IMR-90 (cell line): Measurements from ENCODE around the gene PRTG. TPM values are rescaled to one million over a fixed set of nuclear protein-coding genes. Genes with fewer than 3 reads are reported as not detected.

Experiments used
- ATAC-seq: fragments of 200-7000 bp; cut with Tn5 transposase; 2 replicates; pipeline ENCODE4 v1.9.1; 2020; ENCODE audit warnings: low read depth, mild to moderate bottlenecking, moderate library complexity
- BruUV-seq: library from RNA; stranded (reverse); fragments of 400-500 nt; replicated peaks from 2 replicates; lab custom pipeline; 2021; lab: Mats Ljungman, UMichigan
- CTCF ChIA-PET: fragments of 300-600 bp; formaldehyde crosslinking; extraction: SDS; loops from one replicate; lab custom pipeline; 2021; ENCODE audit warnings: antibody characterized with exemption; lab: Yijun Ruan, JAX
- POLR2A ChIA-PET: fragments of 300-600 bp; sonication (Branson Sonifier 250); formaldehyde crosslinking; loops from one replicate; lab custom pipeline; 2022; ENCODE audit warnings: antibody characterized with exemption; ENCODE audit not compliant: unreplicated experiment; lab: Charles Lee
- DNase-seq: peaks from one replicate; pipeline ENCODE4 v3.0.0; 2013
- H2AFZ ChIP-seq: replicated peaks from 2 replicates; pipeline ENCODE3; 2013; ENCODE audit warnings: low read length, mild to moderate bottlenecking; ENCODE audit not compliant: poor library complexity
- H2AK5ac ChIP-seq: 2 replicates; pipeline ENCODE4 v1.6.1; 2013; ENCODE audit warnings: low read depth, low read length, inconsistent platforms
- H2AK9ac ChIP-seq: replicated peaks from 2 replicates; pipeline ENCODE3; 2013; ENCODE audit warnings: mild to moderate bottlenecking, low read depth, low read length, moderate library complexity; ENCODE audit not compliant: poor library complexity
- H2BK120ac ChIP-seq: 2 replicates; pipeline ENCODE4 v1.6.1; 2013; ENCODE audit warnings: low read depth, low read length, inconsistent platforms
- H2BK15ac ChIP-seq: 3 replicates; pipeline ENCODE4 v1.6.1; 2013; ENCODE audit warnings: low read depth, low read length, inconsistent platforms
- H2BK20ac ChIP-seq: 2 replicates; pipeline ENCODE4 v1.6.1; 2013; ENCODE audit warnings: low read depth, mild to moderate bottlenecking, inconsistent platforms, low read length, moderate library complexity
- H2BK5ac ChIP-seq: 2 replicates; pipeline ENCODE4 v1.6.1; 2013; ENCODE audit warnings: mild to moderate bottlenecking, low read depth, low read length, inconsistent platforms; ENCODE audit not compliant: poor library complexity, severe bottlenecking
- H3K14ac ChIP-seq: replicated peaks from 2 replicates; pipeline ENCODE4 v1.6.1; 2013; ENCODE audit warnings: low read depth, low read length, inconsistent platforms
- H3K18ac ChIP-seq: 2 replicates; pipeline ENCODE4 v1.6.1; 2013; ENCODE audit warnings: low read depth, low read length, control low read depth
- H3K23ac ChIP-seq: 2 replicates; pipeline ENCODE4 v1.6.1; 2013; ENCODE audit warnings: low read depth, low read length, inconsistent platforms
- H3K27ac ChIP-seq: 2 replicates; pipeline ENCODE4 v1.5.1; 2013; ENCODE audit warnings: mild to moderate bottlenecking, control low read depth, low read length; ENCODE audit not compliant: insufficient read depth
- H3K27me3 ChIP-seq: 2 replicates; pipeline ENCODE4 v1.6.1; 2013; ENCODE audit warnings: low read length; ENCODE audit not compliant: control insufficient read depth, insufficient read depth
- H3K36me3 ChIP-seq: 2 replicates; pipeline ENCODE4 v1.6.1; 2013; ENCODE audit warnings: low read length, mixed read lengths; ENCODE audit not compliant: control insufficient read depth, insufficient read depth
- H3K4ac ChIP-seq: 2 replicates; pipeline ENCODE4 v1.6.1; 2013; ENCODE audit warnings: low read depth, low read length, inconsistent platforms
- H3K4me1 ChIP-seq: 2 replicates; pipeline ENCODE4 v1.6.1; 2013; ENCODE audit warnings: low read length, mixed read lengths; ENCODE audit not compliant: control insufficient read depth, insufficient read depth
- H3K4me2 ChIP-seq: 2 replicates; pipeline ENCODE4 v1.6.1; 2013; ENCODE audit warnings: low read depth, mild to moderate bottlenecking, control low read depth, low read length, moderate library complexity
- H3K4me3 ChIP-seq: 2 replicates; pipeline ENCODE4 v1.5.1; 2013; ENCODE audit warnings: low read depth, mild to moderate bottlenecking, control low read depth, low read length, moderate library complexity; ENCODE audit not compliant: insufficient read depth
- H3K56ac ChIP-seq: 2 replicates; pipeline ENCODE4 v1.6.1; 2013; ENCODE audit warnings: low read length, inconsistent platforms; ENCODE audit not compliant: insufficient read depth; ENCODE audit errors: extremely low read depth
- H3K79me1 ChIP-seq, 2 experiments: 2 replicates each; pipeline ENCODE4 v1.6.1; 2013; ENCODE audit warnings: low read length in 2 of 2, inconsistent platforms in 1 of 2, low read depth in 1 of 2
- H3K9ac ChIP-seq: 2 replicates; pipeline ENCODE4 v1.6.1; 2013; ENCODE audit warnings: low read depth, low read length, control low read depth
- H3K9me1 ChIP-seq: 2 replicates; pipeline ENCODE4 v1.6.1; 2013; ENCODE audit warnings: low read length, inconsistent platforms; ENCODE audit not compliant: insufficient read depth
- H3K9me3 ChIP-seq: 2 replicates; pipeline ENCODE4 v1.6.1; 2013; ENCODE audit warnings: low read length; ENCODE audit not compliant: control insufficient read depth, insufficient read depth
- H4K20me1 ChIP-seq: 2 replicates; pipeline ENCODE4 v1.6.1; 2013; ENCODE audit warnings: low read length, inconsistent platforms; ENCODE audit not compliant: insufficient read depth
- H4K5ac ChIP-seq: 2 replicates; pipeline ENCODE4 v1.6.1; 2013; ENCODE audit warnings: mild to moderate bottlenecking, low read depth, low read length, control low read depth
- H4K8ac ChIP-seq, 2 experiments: 2 replicates each; pipeline ENCODE4 v1.6.1; 2013; ENCODE audit warnings: low read depth in 2 of 2, low read length in 2 of 2, control low read depth in 1 of 2, inconsistent platforms in 1 of 2
- H4K91ac ChIP-seq: 2 replicates; pipeline ENCODE4 v1.6.1; 2013; ENCODE audit warnings: low read depth, low read length, inconsistent platforms; ENCODE audit not compliant: insufficient read depth
- CEBPB ChIP-seq: IDR thresholded peaks from 2 replicates; pipeline ENCODE4 v1.6.1; 2012; ENCODE audit warnings: low read depth, low read length, improper control_type of control experiment
- RAD21 ChIP-seq: IDR thresholded peaks from 2 replicates; pipeline ENCODE4 v1.6.1; 2012; ENCODE audit warnings: low read length, improper control_type of control experiment
- SMC3 ChIP-seq: fragments of 150-350 bp; IDR thresholded peaks from 2 replicates; pipeline ENCODE4 v1.6.1; 2016; ENCODE audit warnings: low read depth, mild to moderate bottlenecking, antibody characterized with exemption, low read length, moderate library complexity
- USF2 ChIP-seq: fragments of 150-350 bp; IDR thresholded peaks from 2 replicates; pipeline ENCODE4 v1.6.1; 2017; ENCODE audit warnings: mild to moderate bottlenecking, antibody characterized with exemption, low read length, low read depth
- WGBS, 2 experiments: methylation state at CpG; one replicate each; pipeline versions ENCODE4 v1.1.5 to v1.1.7; 2013; ENCODE audit warnings: missing lambda C conversion rate in 2 of 2; ENCODE audit not compliant: insufficient read length in 1 of 2; ENCODE audit errors: extremely low coverage in 2 of 2; 5-methylcytosine and 5-hydroxymethylcytosine counted together
- dilution Hi-C: fragments of 300-500 bp; cut with HindIII; formaldehyde crosslinking; loops from one replicate; pipeline ENCODE4 v1.14.3; 2018; ENCODE audit warnings: low sequenced_read_pairs; ENCODE audit not compliant: unreplicated experiment
- in situ Hi-C: fragments of 300-500 bp; cut with MboI; formaldehyde crosslinking; loops from 3 replicates; pipeline ENCODE4 v1.14.3; 2019; ENCODE audit warnings: low sequenced_read_pairs, inconsistent platforms, mixed read lengths
- intact Hi-C: fragments of 100-400 bp; cut with micrococcal nuclease; formaldehyde crosslinking; loops from 2 replicates; pipeline ENCODE4 v1.10.0; 2022
- polyA plus RNA-seq, 3 experiments: library from polyadenylated mRNA; depleted of rRNA; stranded (reverse); fragments of >200 nt; gene quantifications; 2 replicates each; pipeline ENCODE4 v1.2.3, GENCODE V29; 2012; ENCODE audit warnings: low replicate concordance in 1 of 3
- total RNA-seq: library from RNA; depleted of rRNA; stranded (reverse); fragments of >200 nt; gene quantifications from 2 replicates; pipeline ENCODE4 v1.2.3, GENCODE V29; 2012

PRTG gene
- total and polyA plus RNA-seq, 2 of the 4 experiments (the other 2 are of a cell fraction) = 0.99 to 1.4 TPM

DNA sequence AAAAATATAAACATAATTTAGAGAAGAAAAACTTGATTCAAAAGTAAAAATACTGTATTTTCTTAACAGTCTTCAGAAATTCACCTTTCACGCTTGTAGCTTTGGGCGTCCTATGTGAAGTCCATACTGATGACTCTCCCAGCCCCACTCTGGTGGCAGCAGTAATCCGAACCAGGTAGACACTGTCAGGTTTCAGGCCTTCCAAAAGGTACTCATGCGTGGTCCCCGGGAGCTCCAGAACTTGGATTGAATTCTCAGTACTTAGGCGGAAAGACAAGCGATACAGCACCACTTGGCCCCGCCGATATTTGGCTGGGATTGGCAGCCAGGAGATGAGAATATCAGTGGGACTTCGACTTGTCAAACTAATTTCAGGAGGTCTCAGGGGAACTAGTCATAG, 69.7 kb downstream of the PRTG start:
- H3K9ac ChIP-seq = no peak overlapping the region
- dilution Hi-C loops = no loop called here
- H3K27ac ChIP-seq = no peak overlapping the region
- H3K36me3 ChIP-seq = no peaks in the 10 kb centered on the region
- H3K79me1 ChIP-seq = no peaks in the 10 kb centered on the region
- H4K91ac ChIP-seq = no peak overlapping the region
- no peak overlapping the region for H2AK5ac ChIP-seq
- H2BK5ac ChIP-seq = no peak overlapping the region
- ChIA-PET CTCF (no interaction called here), POLR2A (no interaction called here)
- H4K20me1 ChIP-seq = no peaks in the 10 kb centered on the region
- H3K4me1 ChIP-seq = no peaks in the 10 kb centered on the region
- no peaks in the 10 kb centered on the region for H3K9me1 ChIP-seq
- ATAC-seq (no peak), DNase-seq (no peak)
- intact Hi-C loops = no loop called here
- H3K18ac ChIP-seq = no peak overlapping the region
- H3K56ac ChIP-seq = no peak overlapping the region
- TF ChIP-seq CEBPB (no peak), USF2 (no peak), RAD21 (no peak), SMC3 (no peak)
- H3K23ac ChIP-seq = no peak overlapping the region
- no peak overlapping the region for H3K4me3 ChIP-seq
- no peak overlapping the region for H2BK120ac ChIP-seq
- H4K8ac ChIP-seq = no peak overlapping the region
- no peak overlapping the region for H2AK9ac ChIP-seq
- no peak overlapping the region for H3K4ac ChIP-seq
- H2BK15ac ChIP-seq = no peak overlapping the region
- H3K27me3 ChIP-seq = no peaks in the 10 kb centered on the region
- H3K4me2 ChIP-seq = no peak overlapping the region
- no peaks in the 10 kb centered on the region for H3K9me3 ChIP-seq
- in situ Hi-C loops = loop anchor here (25.0 kb wide), 2 partner anchors 114 to 764 kb away; no protein-coding TSS in a partner anchor
- no peak overlapping the region for H2BK20ac ChIP-seq
- BruUV-seq = no TSS peak
- no peak overlapping the region for H3K14ac ChIP-seq
- H2AFZ ChIP-seq = no peak overlapping the region
- WGBS, 2 experiments = 96% methylated on average over 5 of the region's 10 CpGs; no CpG with 5 or more reads in 1 of the 2 experiments
- no peak overlapping the region for H4K5ac ChIP-seq
